Psoas muscle (tissue), 8 donors: Measurements from ENCODE around the gene TEAD1. TPM values are rescaled to one million over a fixed set of nuclear protein-coding genes. Genes with fewer than 3 reads are reported as not detected.
A peak's percentile ranks its signal among the peaks of the same experiment; 100 is the strongest.

Experiments used
- ATAC-seq, 4 donors: fragments of 200-7000 bp; cut with Tn5 transposase; one replicate each; pipeline ENCODE4 v1.9.1; 2020; ENCODE audit warnings: moderate library complexity in 3 of 4, mild to moderate bottlenecking in 2 of 4
- DNase-seq, 2 donors: peaks; one replicate each; pipeline ENCODE4 v3.0.0-alpha.2; 2020
- H3K27ac ChIP-seq: fragments of 200-600 bp; one replicate; pipeline ENCODE4 v1.8.0; 2022
- H3K27me3 ChIP-seq, 3 donors: fragments of 200-600 bp in 1 of 3; one replicate each; pipeline versions ENCODE4 v1.6.1 to v1.8.0; 2013 to 2022; ENCODE audit warnings: low read length in 2 of 3, mild to moderate bottlenecking in 2 of 3, moderate library complexity in 1 of 3; ENCODE audit not compliant: insufficient read depth in 3 of 3
- H3K36me3 ChIP-seq, 2 donors: fragments of 200-600 bp in 1 of 2; one replicate each; pipeline versions ENCODE4 v1.6.1 to v1.8.0; 2013 to 2022; ENCODE audit warnings: low read depth in 1 of 2, mild to moderate bottlenecking in 1 of 2, moderate library complexity in 1 of 2; ENCODE audit not compliant: insufficient read depth in 1 of 2
- H3K4me1 ChIP-seq: fragments of 200-600 bp; one replicate; pipeline ENCODE4 v1.8.0; 2022
- H3K4me3 ChIP-seq: fragments of 200-600 bp; one replicate; pipeline ENCODE4 v1.8.0; 2022; ENCODE audit warnings: mild to moderate bottlenecking
- H3K9me3 ChIP-seq: fragments of 200-600 bp; one replicate; pipeline ENCODE4 v1.8.0; 2022
- WGBS, 3 donors: extraction: QIAGEN DNeasy Blood & Tissue Kit; methylation state at CpG; one replicate each; pipeline versions ENCODE4 v1.1.6 to v1.1.7; 2013; 5-methylcytosine and 5-hydroxymethylcytosine counted together
- intact Hi-C, 2 donors: fragments of 100-400 bp; cut with DNase I; formaldehyde crosslinking; loops; one replicate each; pipeline versions ENCODE4 v1.11.0 to v1.14.2; 2022
- polyA plus RNA-seq, 3 donors: library from polyadenylated mRNA; stranded (reverse); fragments of 200-250 nt; gene quantifications; one replicate each; pipeline ENCODE4 v1.2.3, GENCODE V29; 2013
- total RNA-seq, 4 donors: library from RNA; stranded (reverse); fragmentation: NEBNext Ultra II Directional in 2 of 4; extraction: Animal tissue kit (Norgen Biotek cat#: 25700) in 2 of 4; gene quantifications; one replicate each; pipeline versions ENCODE4 v1.2.1 to v1.2.4, GENCODE V29; 2021 to 2023
- TF ChIP-seq, protein P1 (sequence below): fragments of 200-600 bp; IDR thresholded peaks from one replicate; pipeline ENCODE4 v1.8.0; 2022; ENCODE audit warnings: antibody characterized with exemption
- donor health status: healthy with polysubstance abuse.
- donor health status: DM: no; HTN: no; CAD: no; lungs with moderate emphysema.
- donor health status: Bipolar disorder and iron deficiency.
- donor health status: healthy.
- donor health status: DM: yes; HTN: yes; CAD: no.
- donor health status: DM: no; HTN: no; CAD: no.
- donor health status: DM: no; HTN: no; CAD: no.
- donor health status: DM: yes; HTN: yes; CAD: no.

TEAD1 gene
- total and polyA plus RNA-seq, 7 donors = 11.3 to 178 (median 112) TPM

GRCh38 chr11:12812849-12813248 lies 138.6 kb downstream of the TEAD1 start:
- 16 to 38% (median 23%) methylated on average over 4 of the region's 4 CpGs for WGBS, 3 donors
- ATAC-seq = no peak
- Histone ChIP-seq H3K27ac (peak overlapping the region; percentile 87), H3K27me3 (no peaks in the 10 kb centered on the region), H3K4me3 (no peak overlapping the region), H3K36me3 (no peaks in the 10 kb centered on the region), H3K4me1 (peaks cover 75% of the 10 kb centered on the region), H3K9me3 (no peaks in the 10 kb centered on the region)
- intact Hi-C loops = loop anchor here (5.0 to 10.0 kb wide), 3 partner anchors 68 to 136 kb away; no protein-coding TSS in a partner anchor
- no peak for DNase-seq
- TF ChIP-seq, protein P1, sequence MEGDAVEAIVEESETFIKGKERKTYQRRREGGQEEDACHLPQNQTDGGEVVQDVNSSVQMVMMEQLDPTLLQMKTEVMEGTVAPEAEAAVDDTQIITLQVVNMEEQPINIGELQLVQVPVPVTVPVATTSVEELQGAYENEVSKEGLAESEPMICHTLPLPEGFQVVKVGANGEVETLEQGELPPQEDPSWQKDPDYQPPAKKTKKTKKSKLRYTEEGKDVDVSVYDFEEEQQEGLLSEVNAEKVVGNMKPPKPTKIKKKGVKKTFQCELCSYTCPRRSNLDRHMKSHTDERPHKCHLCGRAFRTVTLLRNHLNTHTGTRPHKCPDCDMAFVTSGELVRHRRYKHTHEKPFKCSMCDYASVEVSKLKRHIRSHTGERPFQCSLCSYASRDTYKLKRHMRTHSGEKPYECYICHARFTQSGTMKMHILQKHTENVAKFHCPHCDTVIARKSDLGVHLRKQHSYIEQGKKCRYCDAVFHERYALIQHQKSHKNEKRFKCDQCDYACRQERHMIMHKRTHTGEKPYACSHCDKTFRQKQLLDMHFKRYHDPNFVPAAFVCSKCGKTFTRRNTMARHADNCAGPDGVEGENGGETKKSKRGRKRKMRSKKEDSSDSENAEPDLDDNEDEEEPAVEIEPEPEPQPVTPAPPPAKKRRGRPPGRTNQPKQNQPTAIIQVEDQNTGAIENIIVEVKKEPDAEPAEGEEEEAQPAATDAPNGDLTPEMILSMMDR = no peak

DNA sequence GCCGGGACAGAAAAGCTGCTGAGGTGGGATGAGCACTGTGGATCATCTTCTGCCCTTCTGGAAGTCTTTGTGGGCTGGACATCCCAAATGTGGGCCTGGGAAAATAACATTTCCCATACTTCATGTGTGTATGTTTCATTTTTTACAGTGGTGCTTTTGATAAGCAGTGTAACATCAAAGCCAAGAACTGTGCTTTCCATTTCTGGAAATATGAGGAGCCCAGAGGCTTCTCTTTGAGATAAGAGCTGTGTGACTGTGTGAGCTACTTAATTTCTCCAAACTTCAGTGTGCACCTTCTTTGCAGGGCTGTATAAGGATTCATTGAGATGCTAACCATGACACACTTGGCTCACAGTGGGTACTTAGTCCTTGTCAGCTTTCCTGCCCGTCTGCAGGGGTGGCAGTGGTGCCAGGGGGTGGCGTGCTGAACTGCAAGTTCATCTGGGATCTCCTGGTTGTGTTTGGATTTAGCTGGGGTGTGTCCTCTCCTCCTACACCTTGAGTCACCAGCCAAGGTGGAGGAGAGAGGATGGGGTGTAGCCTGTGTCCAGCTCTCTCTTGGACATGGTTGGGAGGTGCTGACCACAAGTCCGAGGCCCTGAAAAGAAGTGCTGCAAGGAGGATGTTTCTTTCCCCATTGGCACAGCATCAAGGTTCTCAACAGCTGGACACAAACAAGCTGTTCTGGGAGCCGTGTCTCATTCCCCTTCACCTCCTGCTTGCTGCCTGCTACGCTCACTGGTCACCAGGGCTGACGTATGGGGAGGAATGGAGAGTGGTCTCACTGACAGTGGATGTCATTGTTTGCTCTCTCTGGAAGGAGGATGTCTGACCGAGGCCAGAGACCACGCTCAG lies 139.4 kb downstream of the TEAD1 start:
- Histone ChIP-seq H3K27ac (peak overlapping the region; percentile 87), H3K9me3 (no peaks in the 10 kb centered on the region), H3K4me3 (no peak overlapping the region), H3K4me1 (peaks cover 75% of the 10 kb centered on the region), H3K36me3 (no peaks in the 10 kb centered on the region), H3K27me3 (no peaks in the 10 kb centered on the region)
- TF ChIP-seq, protein P1 = no peak
- peak in 1 of 2 donors; percentile 63 for DNase-seq
- intact Hi-C loops = loop anchor here (5.0 to 10.0 kb wide), 3 partner anchors 69 to 136 kb away; no protein-coding TSS in a partner anchor
- 31 to 53% (median 33%) methylated on average over 9 of the region's 9 CpGs for WGBS, 3 donors
- peak in 3 of 4 donors; percentile 52 to 60 (median 56) for ATAC-seq

GRCh38 chr11:12815129-12815480 lies 140.9 kb downstream of the TEAD1 start:
- DNase-seq = no peak
- no peak for ATAC-seq
- H3K36me3 ChIP-seq = no peaks in the 10 kb centered on the region
- TF ChIP-seq, protein P1 = no peak
- 20 to 31% (median 27%) methylated on average over 3 of the region's 3 CpGs for WGBS, 3 donors
- H3K9me3 ChIP-seq = no peaks in the 10 kb centered on the region
- H3K27ac ChIP-seq = peak overlapping the region; percentile 87
- H3K27me3 ChIP-seq = no peaks in the 10 kb centered on the region
- H3K4me3 ChIP-seq = peak overlapping the region; percentile 47
- peaks cover 83% of the 10 kb centered on the region for H3K4me1 ChIP-seq
- intact Hi-C loops = loop anchor here (5.0 to 10.0 kb wide), 3 partner anchors 70 to 118 kb away; no protein-coding TSS in a partner anchor

GRCh38 chr11:12815931-12816494 lies 141.8 kb downstream of the TEAD1 start:
- WGBS, 3 donors = 42 to 66% (median 43%) methylated on average over 10 of the region's 10 CpGs
- intact Hi-C loops = loop anchor here (5.0 to 10.0 kb wide), 3 partner anchors 69 to 119 kb away; no protein-coding TSS in a partner anchor
- DNase-seq (no peak), ATAC-seq (peak in 1 of 4 donors; percentile 70)
- Histone ChIP-seq H3K36me3 (no peaks in the 10 kb centered on the region), H3K4me3 (no peak overlapping the region), H3K4me1 (peaks cover 84% of the 10 kb centered on the region), H3K9me3 (no peaks in the 10 kb centered on the region), H3K27ac (peak overlapping the region; percentile 87), H3K27me3 (no peaks in the 10 kb centered on the region)
- TF ChIP-seq, protein P1 = no peak
